Raji (cell line): ENCODE data around the gene ARL15.

Experiments
- POLR2A ChIP-seq: IDR thresholded peaks from 2 replicates; pipeline ENCODE4 v1.6.1; 2011; ENCODE audit warnings: low read depth, low read length, control low read depth; ENCODE audit not compliant: insufficient read depth

Gene ARL15

DNA sequence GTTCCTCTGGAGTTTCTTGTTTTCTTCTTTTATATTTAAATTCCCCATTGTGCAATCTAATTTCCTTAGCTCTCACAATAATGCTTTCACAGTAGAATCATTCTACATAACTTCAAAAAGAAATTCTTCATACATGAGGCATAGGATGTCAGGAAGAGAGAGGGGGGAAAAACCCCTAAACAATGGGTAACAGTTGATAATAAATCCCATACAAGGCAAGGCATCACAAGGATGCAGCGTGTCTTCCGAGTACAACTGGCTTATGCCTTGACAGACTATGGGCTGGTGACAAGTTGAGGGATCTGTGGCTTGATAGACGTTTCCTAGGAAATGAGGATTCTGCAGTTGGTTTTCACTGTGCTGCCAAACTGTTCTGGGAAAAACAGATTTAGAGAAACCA lies 247.4 kb downstream of the ARL15 start:
- no peak for TF ChIP-seq POLR2A

GRCh38 chr5:54049963-54050362 lies 260.4 kb downstream of the ARL15 start:
- no peak for TF ChIP-seq POLR2A

- TF ChIP-seq POLR2A: no peak
These were observed 261.2 kb downstream of the ARL15 start for GRCh38 chr5:54049144-54049543.

DNA sequence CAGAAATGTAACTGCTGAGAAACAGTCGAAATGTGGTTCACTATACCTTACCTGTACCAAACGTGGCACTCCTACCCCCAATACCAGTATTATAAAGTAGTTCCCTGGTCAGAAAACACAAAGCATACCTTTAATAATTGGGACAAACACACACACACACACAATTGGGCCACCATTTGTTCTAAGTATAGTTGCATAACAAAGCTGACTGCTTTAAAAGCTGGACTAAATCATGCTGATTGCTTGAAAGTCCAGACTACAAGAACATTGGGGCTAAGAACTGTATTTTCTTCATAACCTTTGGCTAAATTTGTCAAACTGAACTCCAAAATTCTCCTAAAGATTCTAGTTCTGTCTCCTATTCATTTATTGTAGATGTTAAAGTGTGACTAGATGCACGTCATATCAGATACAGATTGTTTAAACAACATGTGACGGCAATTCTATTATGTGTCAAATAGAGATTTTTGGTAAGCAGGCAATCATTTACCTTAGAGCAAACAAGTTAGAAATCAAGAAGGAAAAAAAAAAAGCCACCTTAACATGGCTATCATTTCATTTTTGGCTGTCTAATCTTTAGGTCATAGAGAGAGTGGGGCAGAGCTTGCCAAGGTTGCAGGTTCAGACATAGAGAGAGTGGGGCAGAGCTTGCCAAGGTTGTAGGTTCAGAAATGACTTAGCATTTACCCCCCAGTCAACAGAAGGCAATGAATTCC lies 265.1 kb downstream of the ARL15 start:
- TF ChIP-seq POLR2A: no peak

- no peak for TF ChIP-seq POLR2A
These were observed 269.6 kb downstream of the ARL15 start for GRCh38 chr5:54040804-54041203.

- TF ChIP-seq POLR2A: no peak
These were observed 270.4 kb downstream of the ARL15 start for GRCh38 chr5:54040018-54040417.

DNA sequence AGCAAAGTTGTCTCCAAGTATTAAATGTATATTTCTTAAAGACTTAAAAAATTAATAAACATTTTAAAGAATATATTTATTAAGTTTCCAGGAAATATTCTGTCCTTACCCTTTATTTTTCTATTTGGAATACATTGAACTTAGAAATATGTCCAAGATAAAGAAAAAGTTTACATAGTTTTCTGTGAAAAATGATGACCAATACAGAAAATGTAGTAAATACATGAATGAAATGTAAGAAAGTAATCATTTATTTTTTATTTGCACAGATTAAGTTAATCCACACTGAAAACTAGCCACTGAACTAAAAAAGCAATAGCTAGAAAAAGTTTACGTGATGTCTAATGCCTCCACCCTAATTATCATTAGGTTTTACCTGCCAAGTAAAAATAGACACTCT lies 273.2 kb downstream of the ARL15 start:
- no peak for TF ChIP-seq POLR2A

- no peak for TF ChIP-seq POLR2A
These were observed 279.4 kb downstream of the ARL15 start for GRCh38 chr5:54030981-54031380.

DNA sequence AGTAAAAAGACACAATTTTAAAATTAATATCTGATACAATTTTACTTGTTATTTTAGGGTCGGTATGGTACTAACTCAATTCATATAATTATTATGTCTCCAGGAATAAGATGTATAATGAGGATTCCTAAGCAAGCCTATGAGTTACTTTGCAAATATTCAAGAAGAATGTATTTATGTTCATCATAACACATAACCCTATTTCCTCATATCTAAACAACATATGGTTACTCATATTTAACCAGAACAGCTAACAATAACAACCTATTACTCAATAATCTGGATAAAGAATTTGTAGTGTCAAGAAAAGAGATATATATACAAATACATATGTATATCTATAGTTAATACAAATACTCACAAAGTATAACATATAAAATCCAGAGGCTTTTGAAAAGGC lies 285.9 kb downstream of the ARL15 start:
- no peak for TF ChIP-seq POLR2A

DNA sequence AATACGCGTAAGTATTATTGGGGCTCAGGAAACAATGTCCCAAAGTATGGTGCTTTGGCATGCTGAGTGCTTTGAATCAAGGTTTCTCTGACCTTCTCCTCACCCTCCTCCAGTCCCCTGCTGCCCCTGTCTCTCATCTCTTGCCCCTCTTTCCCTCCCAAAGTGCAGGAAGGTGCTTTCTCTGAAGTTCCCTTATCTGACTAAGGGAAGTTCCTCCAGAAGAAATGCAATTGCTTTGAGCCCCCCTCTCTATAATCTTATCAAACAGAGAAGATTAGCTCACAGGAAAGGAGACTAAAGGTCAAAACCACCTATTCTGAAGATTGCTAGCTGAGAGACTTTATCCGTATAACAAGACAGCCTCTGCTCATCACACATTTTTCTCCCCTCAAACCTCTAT lies 288.1 kb downstream of the ARL15 start:
- no peak for TF ChIP-seq POLR2A

DNA sequence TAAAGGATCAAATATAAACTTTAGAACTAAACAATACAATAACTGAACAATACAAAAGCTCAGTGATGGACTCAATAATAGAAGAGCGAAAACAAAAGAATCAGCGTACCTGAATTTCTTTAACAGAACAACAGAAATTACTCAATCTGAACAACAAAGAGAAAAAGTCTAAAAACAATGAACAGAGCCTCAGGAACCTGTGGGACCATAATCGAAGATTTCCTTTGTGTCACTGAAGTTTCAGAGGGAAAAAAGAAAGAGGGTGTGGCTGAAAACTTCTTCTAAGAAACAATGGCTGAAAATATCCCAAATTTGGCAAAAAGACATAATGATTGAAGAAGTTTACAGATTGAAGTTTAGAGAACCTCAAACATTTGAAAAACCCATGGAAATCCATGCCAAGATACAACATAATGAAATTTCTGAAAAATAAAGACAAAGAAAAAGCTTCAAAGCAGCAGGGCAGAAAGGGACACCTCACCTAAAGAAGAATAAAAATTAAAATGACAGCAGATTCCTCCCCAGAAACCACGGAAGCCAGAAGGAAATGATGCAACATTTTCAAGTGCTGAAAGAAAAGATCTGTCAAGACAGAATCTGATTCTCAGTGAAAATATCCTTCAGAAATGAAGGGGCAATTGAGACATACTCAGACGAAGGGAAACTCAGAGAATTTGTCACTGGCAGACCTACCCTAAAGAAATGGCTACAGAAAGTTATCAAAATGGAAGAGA lies 288.8 kb downstream of the ARL15 start:
- no peak for TF ChIP-seq POLR2A

DNA sequence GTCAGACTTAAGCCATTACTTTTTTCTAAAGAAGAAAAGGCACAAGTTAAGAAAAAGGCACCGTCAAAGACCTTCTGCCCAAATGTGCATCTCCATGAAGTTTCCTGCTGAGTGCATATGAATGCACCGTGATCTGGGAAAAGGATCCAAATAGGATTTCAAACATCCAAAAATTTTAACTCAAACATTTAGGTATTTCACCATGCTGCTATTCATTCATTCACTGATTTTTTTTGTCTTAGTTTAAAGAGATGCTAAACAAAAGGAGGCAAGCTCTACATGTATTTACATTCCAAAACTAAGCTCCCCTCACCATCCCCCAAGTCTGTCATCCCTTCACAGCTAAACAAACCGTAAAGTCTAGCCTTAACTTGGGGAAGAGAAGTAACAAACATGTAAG lies 291.9 kb downstream of the ARL15 start:
- no peak for TF ChIP-seq POLR2A

- no peak for TF ChIP-seq POLR2A
These were observed 292.8 kb downstream of the ARL15 start for GRCh38 chr5:54017580-54017979.

GRCh38 chr5:54013556-54014194 lies 296.7 kb downstream of the ARL15 start:
- TF ChIP-seq POLR2A: no peak

DNA sequence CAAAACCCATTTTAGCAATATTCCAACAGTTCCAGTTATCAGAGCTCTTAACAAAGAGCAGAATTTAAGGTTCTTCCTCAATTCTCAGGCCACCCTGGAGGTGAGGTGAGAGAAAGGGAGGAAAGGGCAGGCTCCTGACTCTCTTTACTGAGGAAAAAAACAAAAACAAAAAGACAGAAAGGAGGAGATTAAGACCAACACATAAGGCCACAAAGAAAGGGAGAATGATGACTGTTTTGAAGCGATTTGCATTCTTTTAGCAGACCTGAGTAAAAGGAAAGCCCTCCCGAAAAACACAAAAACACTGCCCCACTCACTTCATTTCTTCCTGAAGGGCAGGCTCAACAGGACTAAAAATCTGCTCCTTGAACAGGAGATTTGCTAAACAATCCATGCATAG lies 300.5 kb downstream of the ARL15 start:
- no peak for TF ChIP-seq POLR2A

- TF ChIP-seq POLR2A: no peak
These were observed 301.0 kb downstream of the ARL15 start for GRCh38 chr5:54009357-54009756.
